NCI-H524 treated with DMSO at 0.1 percent for 48 hours (cell line): ENCODE data around the gene CRYGC.
"Not testable (repeated sequence)": the region's sequence is repeated elsewhere in the genome, so short reads cannot be mapped to it uniquely, and the experiment has no call there.

Experiments used
- DNase-seq: peaks from one replicate; lab custom pipeline; 2025; lab: John Stamatoyannopoulos, UW

Gene CRYGC

GRCh38 chr2:208136716-208137094, 7.1 kb upstream of the CRYGC start:
- no peak for DNase-seq

GRCh38 chr2:208135794-208136715, 6.4 kb upstream of the CRYGC start:
- DNase-seq: no peak

DNA sequence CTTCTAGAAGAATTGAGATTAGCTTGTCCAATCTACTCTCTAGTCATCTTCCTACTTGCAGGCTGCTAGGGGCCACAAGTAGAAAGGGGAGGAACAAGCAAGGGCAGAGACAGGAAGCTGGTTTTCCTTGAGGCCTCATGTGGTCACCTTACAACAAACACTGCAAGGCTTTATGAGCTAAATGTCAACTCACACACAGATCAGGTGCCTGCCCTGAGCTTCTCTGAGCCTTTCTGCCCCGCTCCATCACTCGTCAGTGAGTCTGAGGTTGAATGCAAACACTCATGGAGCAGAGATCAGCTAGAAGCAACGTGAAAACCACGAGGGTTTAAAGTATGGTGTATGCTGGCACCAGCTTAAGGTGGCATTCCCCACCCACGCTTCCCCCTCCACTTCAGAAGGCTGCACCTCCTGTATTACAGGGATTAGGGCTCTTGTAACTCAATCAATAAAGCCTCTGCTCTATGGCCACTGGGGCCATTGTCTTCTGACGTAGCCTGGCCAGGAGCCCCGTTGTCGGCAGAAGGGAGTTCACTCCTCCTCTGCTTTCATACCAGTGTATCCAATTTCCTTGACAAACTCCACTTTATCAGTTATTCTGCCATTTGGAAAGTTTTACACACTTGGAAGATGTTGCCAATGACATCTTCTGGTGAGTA, 5.4 kb upstream of the CRYGC start:
- DNase-seq: no peak

DNA sequence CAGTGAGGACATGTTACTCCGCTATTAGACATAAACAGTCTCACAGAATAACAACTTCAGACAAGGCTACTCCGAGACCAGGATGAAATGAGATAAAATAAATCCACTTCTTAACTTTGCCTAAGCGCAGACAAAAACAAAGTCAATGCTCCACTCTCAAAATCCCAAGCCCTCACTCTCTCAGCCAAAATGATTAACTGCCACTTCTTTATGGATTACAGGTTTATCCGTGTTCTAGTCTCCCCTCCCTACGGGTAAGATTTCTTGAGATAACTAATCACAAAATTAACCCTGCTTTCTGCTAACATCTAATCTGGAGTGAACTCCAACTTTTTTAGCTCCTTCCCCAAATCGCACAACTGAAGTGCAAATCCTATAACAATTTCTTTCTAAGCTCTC, 1.1 kb upstream of the CRYGC start:
- no peak for DNase-seq

GRCh38 chr2:208128136-208128535, 1.5 kb downstream of the CRYGC start:
- DNase-seq: no peak

DNA sequence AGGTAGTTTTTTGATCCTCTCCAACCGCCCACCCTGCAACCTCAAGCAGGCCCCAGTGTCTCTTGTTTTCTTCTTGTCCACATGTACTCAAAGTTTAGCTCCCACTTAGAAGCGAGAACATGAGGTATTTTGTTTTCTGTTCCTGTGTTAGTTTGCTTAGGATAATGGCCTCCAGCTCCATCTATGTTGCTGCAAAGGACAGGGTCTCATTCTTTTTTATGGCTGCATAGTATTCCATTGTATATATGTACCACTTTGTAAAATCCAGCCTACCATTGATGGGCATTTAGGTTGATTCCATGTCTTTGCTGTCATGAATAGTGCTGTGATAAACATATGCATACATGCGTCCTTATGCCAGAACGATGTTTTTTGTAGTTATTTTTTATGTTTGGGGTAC, 2.5 kb downstream of the CRYGC start:
- DNase-seq: no peak

GRCh38 chr2:208125251-208125650, 4.4 kb downstream of the CRYGC start:
- DNase-seq: no peak

GRCh38 chr2:208124013-208124715, 5.5 kb downstream of the CRYGC start, which contains the start of gene CRYGD:
Gene CRYGD (minus strand): TSS chr2:208124524. CDS start chr2:208124473, 51 bp downstream.
- DNase-seq: not testable (repeated sequence)

DNA sequence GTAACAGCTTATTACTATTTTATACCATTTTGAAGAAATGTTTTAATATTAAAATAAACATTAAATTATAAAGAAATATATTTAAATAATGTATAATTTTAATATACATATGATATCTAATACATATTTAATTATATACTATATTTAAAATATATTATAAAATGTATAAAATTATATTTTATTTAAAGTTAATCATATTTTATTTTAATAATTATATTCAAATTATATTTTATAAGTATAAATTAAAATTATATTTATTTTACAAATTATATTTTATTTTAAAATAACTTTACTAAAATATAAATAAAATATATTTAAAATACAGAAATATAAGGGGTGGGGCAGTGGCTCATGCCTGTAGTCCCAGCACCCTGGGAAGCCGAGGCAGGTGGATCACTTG, 7.4 kb downstream of the CRYGC start:
- DNase-seq: no peak

GRCh38 chr2:208118918-208119317, 10.7 kb downstream of the CRYGC start:
- DNase-seq: no peak

- not testable (repeated sequence) for DNase-seq
Observed at GRCh38 chr2:208117390-208117789, 12.2 kb downstream of the CRYGC start.

DNA sequence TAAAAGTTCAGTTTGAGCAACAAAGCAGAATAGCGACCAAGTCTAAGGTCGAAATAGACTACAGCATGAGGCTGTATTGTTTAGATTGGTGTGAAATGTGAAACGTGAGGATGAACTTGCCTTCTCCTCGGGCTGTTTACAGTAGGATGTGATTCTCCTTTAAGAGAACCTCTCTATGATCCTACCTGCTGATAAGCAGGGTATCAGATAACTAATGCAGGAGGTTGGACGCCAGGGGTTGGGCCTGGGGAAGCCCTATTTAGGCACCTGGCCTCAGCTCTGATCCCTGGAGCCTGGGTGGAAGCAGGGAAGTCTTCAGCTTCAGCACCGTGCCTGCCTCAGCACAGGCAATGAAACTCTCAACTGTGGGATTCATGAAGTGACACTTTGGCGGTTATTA, 16.7 kb downstream of the CRYGC start:
- DNase-seq: no peak

- not testable (repeated sequence) for DNase-seq
Observed at GRCh38 chr2:208112273-208112745, 17.3 kb downstream of the CRYGC start.

GRCh38 chr2:208103616-208104015, 26.0 kb downstream of the CRYGC start:
- DNase-seq: no peak

DNA sequence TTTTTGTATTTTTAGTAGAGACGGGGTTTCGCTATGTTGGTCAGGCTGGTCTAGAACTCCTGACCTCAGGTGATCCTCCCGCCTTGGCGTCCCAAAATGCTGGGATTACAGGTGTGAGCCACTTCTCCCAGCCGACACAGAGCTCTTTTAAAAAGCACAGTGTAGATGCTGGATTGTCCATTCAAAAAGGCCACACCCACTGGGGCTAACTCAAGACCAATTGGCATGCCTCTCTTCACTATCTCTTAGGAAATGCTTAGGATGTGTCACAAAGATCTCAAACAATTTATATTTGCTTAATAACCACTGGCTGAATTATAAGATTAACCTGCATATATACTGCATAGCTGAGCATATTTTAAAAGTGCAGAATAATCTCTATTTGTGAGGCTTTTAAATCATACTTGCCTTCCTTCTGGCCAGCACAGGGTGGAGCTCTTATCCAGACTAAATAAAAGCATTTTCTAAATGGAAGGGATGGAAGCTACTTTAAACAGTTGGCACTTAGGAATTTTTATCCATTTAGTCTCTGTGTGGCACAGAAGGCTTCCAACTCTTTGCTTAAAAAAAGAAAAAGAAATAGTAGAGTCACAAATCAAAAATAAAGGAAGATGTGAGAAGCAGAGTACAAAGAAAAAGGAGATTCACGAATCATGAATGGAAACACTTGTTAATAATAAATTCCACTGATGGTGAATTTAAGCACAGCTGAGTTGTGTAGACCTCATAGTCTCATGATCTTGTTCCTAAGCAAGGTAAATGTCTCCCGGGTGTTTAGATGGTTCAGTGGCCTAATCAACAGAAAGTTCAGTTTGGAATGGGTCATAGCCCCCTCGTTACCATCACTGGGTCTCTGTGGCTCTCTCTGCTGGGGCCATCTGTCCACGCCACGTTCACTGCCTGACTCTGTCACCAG, 27.7 kb downstream of the CRYGC start:
- DNase-seq: no peak

DNA sequence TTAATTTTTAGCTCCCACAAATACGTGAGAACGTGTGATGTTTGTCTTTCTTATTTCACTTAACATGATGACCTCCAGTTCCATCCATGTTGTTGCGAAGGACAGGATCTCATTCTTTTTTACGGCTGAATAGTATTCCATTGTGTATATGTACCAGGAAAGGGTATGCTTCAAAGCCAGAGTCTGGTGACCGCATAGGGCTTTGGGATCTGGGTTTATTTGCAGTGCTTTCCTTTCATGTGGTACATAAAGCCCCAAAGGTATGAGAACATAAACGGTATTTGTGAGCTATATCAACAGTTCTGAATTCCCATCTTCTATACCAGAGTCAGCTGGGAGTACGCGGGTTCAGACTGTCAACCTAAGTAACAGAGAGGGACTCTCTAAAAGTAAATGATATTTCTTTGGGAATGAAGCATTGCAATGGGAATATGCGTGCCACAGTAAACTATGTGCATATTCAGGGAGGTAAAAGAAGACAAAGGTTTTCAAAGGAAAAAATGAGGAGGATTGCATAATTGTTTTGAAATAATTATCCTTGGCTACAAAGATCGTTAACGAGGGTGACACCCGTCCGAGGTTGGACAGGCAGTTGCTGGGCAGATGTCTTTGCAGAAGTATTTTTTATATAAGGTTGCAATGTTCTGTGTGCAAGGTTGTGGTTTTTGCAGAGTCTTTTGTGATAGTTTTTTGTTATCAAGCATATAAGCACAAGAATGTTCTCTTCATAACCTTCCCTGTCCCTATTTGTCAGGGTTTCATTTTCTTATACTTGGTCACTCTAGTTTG, 29.8 kb downstream of the CRYGC start:
- DNase-seq: no peak

DNA sequence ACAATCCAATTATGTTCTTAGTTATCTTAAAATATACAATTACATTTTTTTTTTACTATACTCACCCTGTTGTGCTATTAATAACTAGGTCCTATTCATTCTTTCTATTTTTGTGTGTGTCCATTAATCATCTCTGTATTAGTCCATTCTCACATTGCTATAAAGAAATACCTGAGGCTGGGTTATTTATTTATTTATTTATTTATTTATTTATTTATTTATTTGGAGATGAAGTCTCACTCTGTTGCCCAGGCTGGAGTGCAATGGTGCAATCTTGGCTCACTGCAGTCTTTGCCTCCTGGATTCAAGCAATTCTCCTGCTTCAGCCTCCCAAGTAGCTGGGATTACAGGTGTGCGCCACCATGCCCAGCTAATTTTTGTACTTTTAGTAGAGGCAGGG, 30.9 kb downstream of the CRYGC start:
- DNase-seq: not testable (repeated sequence)

DNA sequence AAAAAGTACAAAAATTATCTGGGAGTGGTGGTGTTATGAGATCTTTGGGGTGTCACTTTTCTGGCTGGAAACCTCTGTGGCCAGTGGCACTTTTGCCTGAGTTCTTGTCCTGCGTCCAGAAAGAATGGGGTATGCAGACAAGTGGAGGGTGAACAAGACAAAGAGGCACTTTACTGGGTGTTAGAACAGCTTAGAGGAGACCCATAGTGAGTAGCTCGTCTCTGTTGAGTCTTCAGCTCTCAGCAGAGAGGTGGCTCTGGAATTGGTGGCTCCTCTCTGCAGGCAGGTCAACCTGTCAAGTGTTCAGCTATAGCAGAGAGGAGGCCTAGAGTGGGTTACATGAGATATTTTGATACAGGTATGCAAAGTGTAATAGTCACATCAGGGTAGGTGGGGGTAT, 31.4 kb downstream of the CRYGC start:
- DNase-seq: no peak

DNA sequence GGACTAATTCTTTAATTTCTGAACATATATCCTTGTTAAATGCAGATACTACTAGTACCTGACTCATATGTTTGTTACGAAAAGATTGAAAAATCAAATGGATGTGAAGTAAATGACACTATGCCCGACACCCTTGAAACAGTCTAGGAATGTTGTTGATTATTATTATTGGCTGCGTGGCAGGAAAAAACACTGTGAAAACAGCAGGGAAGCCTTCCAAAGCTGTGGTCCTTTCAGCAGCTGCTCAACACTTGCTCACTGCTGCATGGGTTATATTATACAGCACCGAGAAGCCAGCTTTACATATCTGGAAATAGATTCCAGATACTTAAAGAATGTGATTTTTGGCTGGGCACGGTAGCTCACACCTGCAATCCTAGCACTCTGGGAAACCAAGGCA, 31.8 kb downstream of the CRYGC start:
- no peak for DNase-seq

DNA sequence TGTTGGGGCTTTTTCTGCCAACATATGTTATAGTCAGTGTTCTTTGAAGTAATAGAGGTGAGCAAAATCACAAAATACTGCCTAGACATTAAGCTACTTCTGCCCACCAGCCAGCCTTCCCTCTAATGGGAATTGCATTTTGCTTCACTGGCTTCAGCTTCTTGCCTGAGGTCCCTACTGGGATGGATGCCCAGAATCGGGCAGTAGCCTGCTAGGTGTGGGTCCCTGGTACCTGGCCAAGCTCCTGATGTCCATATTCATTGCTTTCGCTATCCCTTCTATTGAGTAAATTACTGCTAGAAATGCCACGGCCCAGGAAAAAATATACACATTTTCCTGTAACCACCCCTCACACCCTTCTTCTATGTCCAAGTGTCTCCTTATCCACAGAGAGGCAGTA, 32.3 kb downstream of the CRYGC start:
- DNase-seq: no peak

GRCh38 chr2:208096080-208096479, 33.5 kb downstream of the CRYGC start:
- DNase-seq: no peak
